Cardiac septum (tissue), 1 donor: Measurements from ENCODE around the gene PWWP2B. TPM values are rescaled to one million over a fixed set of nuclear protein-coding genes. Genes with fewer than 3 reads are reported as not detected.

ENCODE experiments used
- DNase-seq: peaks from one replicate; pipeline ENCODE4 v3.0.0-alpha.2; 2020; ENCODE audit warnings: low spot score
- intact Hi-C: fragments of 100-400 bp; cut with DNase I; formaldehyde crosslinking; loops from one replicate; pipeline ENCODE4 v1.14.0; 2022
- total RNA-seq: library from RNA; stranded (reverse); fragmentation: NEBNext Ultra II Directional; extraction: Animal tissue kit (Norgen Biotek cat#: 25700); gene quantifications from one replicate; pipeline ENCODE4 v1.2.1, GENCODE V29; 2021
- donor health status: DM: no; HTN: no; CAD: no.

The PWWP2B gene
- total RNA-seq, 1 donor from 2014 or later: 14.3 TPM

DNA sequence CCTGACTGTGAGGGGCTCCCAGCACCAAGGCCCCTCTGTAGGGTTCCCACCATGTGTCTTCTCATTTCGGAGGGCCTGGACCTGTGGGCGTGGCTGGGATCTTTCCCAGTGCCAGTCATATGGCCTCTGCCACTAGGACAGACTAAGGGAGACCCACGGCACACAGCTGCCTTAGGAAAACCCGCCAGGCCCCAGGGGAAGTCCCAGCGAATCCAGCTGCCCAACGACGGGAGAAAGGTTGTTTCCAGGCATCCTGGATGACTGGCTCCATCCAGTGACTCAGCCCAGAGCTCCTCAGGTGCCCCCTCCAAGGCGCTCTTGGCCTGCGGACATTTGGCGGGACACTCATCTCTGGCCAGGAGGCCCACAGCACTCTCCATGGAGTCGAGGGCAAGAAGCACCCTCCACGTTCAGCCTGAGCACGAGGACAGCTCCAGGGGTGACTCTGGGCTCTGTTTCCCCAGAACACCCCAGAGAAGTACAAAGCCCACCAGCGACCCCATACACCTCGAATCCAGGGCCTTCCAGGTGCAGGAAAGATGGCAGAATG, 39.9 kb downstream of the PWWP2B start:
- intact Hi-C loops: no loop called here
- no peak for DNase-seq

DNA sequence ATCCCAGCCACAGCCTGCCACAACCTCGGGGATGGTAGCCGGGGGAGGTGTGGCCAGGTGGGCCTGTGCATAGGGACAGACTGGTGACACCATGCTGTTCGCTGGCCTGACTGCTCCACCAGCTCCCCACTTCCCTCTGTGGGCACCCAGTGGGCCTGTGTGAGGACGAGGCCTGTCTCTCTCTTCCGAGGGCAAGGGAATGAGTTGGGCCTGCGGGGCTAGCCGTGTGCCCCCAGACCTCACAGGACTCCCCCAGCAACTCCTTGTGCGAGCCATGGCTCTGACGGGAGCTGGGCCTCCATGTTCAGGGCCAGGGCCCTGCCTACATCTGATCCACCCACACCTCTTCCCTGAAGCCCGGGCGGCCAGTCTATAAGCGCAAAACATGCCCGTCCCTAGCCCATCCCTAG, 40.5 kb downstream of the PWWP2B start:
- DNase-seq: no peak
- intact Hi-C loops: no loop called here

- DNase-seq: no peak
- intact Hi-C loops: no loop called here
Observed at GRCh38 chr10:132438091-132439024, 41.4 kb downstream of the PWWP2B start.

DNA sequence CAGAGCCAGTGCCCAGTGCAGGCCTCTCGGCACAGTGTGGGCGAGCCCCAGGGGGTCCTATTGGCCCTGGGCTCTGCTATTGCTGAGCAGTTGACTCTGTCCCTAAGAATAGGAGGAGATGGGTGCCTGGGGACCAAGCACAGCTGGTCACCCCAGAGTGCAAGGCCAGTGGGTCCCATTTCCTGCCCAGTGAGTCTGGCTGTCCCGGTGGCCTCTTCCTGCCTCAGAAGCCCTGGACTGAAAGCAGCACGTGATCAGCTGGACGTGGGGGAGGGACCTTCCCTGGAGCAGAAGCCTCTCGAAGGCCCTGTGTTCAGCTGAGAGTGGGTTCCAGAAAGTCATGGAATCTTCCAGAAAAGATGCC, 42.0 kb downstream of the PWWP2B start:
- no peak for DNase-seq
- intact Hi-C loops: no loop called here

GRCh38 chr10:132439424-132440163, 42.6 kb downstream of the PWWP2B start:
- DNase-seq: no peak
- intact Hi-C loops: no loop called here

GRCh38 chr10:132440791-132441565, 44.0 kb downstream of the PWWP2B start:
- DNase-seq: no peak
- intact Hi-C loops: no loop called here

DNA sequence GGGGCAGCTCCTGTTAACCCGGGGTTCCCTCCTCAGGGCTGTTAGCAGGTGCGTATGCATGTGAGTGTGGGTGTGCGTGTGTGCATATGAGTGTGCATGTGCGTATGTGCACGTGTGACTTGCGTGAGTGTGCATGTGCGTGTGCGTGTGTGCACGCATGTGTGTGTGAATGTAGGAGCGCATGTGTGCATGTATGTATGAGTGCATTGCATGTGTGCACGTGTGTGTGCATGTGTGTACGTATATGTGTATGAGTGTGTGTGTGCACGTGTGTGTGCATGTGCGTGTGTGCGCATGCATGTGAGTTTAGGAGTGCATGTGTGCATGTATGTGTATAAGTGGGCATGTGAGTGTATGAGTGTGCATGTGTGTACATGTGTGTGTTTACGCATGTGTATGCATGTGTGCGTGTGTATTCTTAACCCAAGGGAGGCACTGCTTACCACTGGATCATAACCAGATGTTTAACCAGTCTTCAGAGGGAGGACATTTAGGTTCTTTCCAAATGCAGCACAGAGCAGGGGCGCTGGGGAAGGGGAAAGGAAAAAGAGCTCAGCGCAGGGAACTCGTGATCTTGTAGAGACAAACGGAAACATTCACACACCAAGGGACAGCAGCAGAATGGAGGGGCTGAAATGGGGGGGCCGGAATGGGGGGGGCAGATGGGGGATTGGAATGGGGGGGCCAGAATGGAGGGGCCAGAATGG, 45.0 kb downstream of the PWWP2B start:
- intact Hi-C loops: no loop called here
- DNase-seq: no peak

DNA sequence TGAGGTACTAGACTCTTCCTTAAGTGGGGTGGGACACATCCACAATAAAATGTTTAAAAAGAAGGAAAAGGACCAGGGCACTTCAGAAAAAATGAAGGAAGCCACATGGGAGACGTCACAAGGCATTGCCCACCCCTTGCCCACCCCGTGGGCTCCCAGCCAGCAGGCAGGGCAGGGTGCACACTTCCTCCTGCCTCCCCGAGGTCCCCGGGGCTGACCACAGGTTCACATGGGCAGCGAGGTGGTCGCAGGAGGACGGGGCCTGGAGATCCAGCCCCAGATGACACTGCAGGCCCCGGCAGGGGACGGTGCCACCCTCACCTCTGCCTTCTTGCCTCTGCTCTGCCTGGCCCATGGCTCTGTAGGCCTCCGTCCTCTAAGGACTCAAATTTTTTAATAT, 45.6 kb downstream of the PWWP2B start:
- DNase-seq: no peak

GRCh38 chr10:132443605-132443982, 46.6 kb downstream of the PWWP2B start:
- no peak for DNase-seq
- intact Hi-C loops: no loop called here

More for the DNA sequence above, 45.6 kb downstream of the PWWP2B start:
- intact Hi-C loops: no loop called here

- no peak for DNase-seq
- intact Hi-C loops: no loop called here
Observed at GRCh38 chr10:132443983-132444876, 47.2 kb downstream of the PWWP2B start.

DNA sequence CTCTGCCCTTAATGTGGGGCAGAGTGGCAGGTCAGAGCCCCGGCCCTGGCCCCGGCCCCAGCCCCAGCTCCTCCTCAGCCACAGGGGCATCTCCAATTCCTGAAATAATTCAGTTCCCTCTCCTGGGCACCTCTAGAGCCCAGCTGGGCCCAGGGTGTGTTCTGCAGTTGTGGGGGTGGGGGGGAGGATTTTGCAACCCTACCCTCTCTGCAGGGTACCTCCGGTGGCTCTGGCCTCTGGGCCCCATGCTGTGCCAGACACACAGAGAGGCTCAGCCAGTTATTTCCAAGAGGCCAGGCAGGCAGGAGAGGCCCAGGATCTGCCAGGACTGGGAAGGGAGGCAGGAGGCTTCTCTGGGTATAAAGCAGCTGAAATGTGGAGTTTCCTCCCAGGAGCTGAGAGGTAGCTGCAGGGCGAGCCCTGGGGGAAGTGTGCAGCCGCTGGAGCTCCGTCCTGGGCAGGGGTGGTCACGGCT, 47.9 kb downstream of the PWWP2B start:
- intact Hi-C loops: no loop called here
- DNase-seq: no peak

DNA sequence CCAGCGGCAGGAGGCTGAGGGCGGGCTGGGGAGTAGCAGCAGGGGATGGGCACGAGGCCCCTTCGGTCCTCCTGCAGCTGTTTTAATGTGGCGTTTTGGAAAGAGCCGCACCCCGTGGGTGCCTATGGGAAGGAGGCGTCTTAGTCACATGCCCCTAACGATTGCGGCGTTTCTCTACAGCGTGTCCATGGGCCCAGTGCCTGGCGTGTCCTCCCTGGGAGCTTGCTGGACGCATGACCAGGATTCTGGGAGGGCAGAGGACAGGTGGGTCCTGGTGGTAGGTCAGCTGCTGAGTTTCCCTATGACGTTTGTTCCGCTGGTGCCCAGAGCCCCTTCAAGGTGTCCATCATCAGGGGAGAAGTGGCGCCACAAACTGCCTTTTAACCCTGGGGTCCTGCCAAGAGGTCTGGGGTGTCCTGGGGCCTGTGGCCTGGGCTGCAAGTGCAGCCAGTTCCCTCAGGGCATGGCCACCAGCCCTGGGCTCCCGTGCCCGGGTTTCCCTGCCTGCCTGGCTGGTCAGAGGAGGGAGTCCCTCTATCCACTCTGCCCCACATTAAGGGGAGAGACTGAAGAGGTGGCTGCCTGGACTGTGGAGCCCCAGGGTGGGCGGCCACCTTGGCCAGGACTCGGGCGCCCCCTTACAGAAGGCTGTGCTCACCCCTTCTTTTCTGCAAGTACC, 48.7 kb downstream of the PWWP2B start:
- intact Hi-C loops: no loop called here
- no peak for DNase-seq

GRCh38 chr10:132446195-132446581, 49.2 kb downstream of the PWWP2B start:
- no peak for DNase-seq
- intact Hi-C loops: no loop called here

GRCh38 chr10:132446661-132447445, 49.9 kb downstream of the PWWP2B start:
- DNase-seq: no peak
- intact Hi-C loops: no loop called here

GRCh38 chr10:132447446-132448247, 50.6 kb downstream of the PWWP2B start:
- intact Hi-C loops: no loop called here
- DNase-seq: no peak

GRCh38 chr10:132448248-132448731, 51.3 kb downstream of the PWWP2B start:
- intact Hi-C loops: no loop called here
- no peak for DNase-seq
